Activated CD4-positive, alpha-beta T cell treated with anti-CD3 and anti-CD28 coated beads, Interleukin-2, Interleukin-6, amounts not matched to agents 100 ng/mL and 50 ng/mL, durations not matched to agents 16 hours and 8 hours (primary cell): ENCODE measurements around the gene IMPDH2.

Source experiments
- DNase-seq: peaks from one replicate; pipeline ENCODE4 v3.0.0-alpha.2; 2020

The IMPDH2 gene

DNA sequence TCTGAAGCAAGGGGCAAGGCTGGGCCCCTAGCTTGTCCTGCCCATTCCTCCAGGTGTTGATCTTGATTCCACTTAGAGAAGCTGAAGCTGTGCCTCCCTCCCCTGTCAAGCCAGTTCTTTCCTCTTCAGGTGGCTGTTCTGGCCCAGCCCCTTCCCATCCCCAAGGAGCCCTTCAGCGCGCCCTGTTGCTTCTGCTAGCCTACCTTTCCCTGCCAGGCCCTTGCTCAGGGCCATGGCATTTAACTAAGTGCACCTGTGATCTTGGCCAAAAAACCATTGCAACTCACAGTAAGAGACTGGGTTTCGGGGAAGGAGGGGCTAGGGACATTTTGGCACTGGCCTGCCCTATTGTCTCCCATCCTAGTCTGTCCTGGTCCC, 23.9 kb downstream of the IMPDH2 start:
- no peak for DNase-seq

- no peak for DNase-seq
These were observed 24.6 kb downstream of the IMPDH2 start for GRCh38 chr3:49004352-49005302.

- no peak for DNase-seq
These were observed 28.0 kb downstream of the IMPDH2 start for GRCh38 chr3:49001155-49001554.

- no peak for DNase-seq
These were observed 29.9 kb downstream of the IMPDH2 start for GRCh38 chr3:48999085-48999858.

DNA sequence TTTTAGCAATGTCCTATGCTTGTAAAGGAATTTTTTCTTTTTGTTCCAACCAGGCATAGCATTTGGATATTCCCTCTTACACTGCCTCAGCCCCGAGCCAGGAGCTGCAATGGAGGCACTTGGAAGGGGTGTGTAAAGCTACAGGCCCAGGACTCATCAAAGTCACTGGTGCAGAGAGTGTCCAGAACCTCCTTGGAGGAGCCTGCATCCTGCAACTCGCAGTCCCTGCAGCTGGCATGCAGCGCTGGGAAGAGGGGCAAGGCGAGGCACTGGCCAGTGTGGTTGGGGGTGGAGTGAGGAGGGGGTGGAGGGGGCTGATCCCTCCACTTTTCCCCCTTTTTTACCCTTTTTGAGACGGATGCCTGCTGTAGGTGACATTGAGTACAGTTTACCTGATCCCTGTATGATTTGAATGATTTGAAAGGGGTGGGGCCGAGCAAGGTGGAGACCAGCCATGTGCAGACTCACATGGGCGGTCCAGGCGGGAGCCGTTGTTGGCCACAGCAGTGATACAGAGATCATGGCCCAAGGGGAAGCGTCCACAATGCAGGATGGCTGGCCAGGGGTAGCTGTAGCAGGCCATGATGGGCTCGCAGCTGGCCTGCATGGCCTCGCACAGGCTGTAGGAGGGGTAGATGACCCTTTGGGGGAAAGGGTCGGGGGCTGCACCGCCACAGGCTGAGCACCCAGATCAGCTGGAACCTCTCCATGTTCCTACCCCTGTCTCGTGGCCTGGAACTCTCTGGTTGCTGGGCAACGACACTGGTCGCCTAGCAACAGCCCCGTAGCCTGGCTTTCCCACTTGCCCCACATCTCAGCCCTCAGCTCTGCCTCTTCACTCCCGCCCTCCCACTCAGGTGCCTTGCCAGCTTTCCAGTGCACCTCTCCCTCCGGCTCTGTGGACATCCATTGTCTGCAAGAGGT, 31.2 kb downstream of the IMPDH2 start:
- no peak for DNase-seq

- DNase-seq: no peak
These were observed 32.0 kb downstream of the IMPDH2 start for GRCh38 chr3:48997102-48997635.

GRCh38 chr3:48996640-48997039, 32.6 kb downstream of the IMPDH2 start:
- no peak for DNase-seq

GRCh38 chr3:48993834-48994233, 35.4 kb downstream of the IMPDH2 start:
- no peak for DNase-seq

DNA sequence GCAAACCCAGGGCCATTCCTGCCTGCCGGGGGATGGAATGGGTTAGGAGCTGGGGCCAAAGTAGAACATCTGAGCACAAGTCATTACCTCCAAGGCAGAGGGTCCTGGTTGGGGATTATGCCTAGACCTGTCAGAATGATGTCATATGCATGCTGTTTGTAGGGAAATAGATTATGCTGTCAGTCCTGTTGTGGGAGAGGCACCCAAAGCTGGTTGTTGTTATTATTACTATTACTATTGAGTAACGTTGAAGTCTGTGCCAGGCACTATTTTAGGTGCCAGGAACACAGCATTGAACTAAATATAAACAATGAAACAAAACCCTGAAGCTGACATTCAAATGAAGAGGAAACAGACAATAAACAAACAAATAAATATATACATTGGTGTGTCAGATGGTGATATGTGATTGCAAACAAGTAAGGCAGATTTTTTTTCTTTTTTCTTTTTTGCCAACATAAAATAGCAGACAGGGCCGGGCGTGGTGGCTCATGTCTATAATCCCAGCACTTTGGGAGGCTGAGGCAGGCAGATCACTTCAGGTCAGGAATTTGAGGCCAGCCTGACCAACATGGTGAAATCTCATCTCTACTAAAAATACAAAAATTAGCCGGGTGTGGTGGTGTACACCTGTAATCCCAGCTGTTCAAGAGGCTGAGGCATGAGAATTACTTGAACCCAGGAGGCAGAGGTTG, 37.2 kb downstream of the IMPDH2 start:
- no peak for DNase-seq

DNA sequence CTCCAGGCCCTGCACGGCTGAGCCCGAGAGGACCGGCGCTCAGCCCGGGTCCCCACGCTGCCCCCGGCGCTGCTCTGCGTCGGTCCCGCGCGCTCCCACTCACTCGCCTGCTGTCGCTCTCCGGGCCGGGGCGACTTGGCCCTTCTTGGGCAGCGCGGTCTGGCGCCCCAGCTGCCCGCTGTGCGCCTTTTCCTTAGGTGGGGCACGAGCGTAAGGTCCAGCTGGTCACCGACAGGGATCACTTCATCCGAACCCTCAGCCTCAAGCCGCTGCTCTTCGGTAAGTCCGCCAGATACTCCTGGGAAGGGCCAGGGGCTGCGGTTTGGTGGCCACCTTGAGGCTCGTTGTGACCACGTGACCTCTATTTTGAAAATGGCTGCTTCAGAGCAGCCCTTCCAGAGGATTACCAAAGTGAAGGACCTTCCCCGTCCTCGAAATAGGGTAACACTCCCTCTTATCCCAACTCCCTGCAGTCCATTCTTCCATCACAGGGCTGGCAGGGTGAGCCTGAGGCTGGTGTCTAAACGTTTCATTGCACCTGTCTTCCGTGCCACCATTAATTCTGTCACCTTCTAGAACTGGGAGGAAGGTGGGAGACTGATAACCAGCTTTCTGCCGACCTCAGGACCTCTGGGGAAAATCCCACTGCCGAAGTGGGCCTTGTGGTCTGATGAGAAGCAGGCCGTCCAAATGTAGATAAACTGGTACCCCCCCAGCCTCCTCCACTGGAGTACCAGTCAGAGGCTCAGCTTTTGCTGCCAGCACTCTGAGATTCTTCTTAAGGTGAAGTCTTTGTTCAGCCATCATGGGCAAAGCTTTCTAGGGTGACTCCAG, 38.3 kb downstream of the IMPDH2 start:
- peak; percentile 61 for DNase-seq

DNA sequence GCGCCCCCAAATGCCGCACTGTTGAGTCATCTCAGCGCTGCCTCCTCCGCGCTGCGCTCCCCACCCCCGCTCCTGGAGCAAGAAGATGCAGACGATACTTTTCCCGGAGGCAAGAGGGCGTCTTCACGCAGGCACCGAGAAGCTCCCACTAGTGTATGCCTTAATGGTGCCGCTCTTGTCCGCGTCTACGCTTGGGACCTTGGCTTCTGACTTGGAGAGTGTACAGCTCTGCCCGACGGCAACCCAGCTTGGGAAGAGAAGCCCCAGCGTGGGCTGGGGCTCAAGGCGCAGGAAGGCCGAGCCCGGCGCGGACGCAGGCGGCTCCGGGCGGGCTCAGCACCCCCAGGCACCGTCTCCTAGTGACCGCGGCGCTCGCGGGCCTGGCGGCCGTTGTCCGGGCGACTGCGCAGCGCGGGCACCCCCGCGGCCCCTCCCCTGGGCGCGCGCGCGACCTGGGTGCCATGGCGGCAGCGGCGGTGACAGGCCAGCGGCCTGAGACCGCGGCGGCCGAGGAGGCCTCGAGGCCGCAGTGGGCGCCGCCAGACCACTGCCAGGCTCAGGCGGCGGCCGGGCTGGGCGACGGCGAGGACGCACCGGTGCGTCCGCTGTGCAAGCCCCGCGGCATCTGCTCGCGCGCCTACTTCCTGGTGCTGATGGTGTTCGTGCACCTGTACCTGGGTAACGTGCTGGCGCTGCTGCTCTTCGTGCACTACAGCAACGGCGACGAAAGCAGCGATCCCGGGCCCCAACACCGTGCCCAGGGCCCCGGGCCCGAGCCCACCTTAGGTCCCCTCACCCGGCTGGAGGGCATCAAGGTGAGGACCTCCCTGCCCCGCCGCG, 39.2 kb downstream of the IMPDH2 start, which contains the start of gene P4HTM:
Gene P4HTM (plus strand): TSS at position 446 of the 840 bp plus-strand sequence. CDS start 16 bp downstream, at position 462.
- DNase-seq: peak; percentile 87

DNA sequence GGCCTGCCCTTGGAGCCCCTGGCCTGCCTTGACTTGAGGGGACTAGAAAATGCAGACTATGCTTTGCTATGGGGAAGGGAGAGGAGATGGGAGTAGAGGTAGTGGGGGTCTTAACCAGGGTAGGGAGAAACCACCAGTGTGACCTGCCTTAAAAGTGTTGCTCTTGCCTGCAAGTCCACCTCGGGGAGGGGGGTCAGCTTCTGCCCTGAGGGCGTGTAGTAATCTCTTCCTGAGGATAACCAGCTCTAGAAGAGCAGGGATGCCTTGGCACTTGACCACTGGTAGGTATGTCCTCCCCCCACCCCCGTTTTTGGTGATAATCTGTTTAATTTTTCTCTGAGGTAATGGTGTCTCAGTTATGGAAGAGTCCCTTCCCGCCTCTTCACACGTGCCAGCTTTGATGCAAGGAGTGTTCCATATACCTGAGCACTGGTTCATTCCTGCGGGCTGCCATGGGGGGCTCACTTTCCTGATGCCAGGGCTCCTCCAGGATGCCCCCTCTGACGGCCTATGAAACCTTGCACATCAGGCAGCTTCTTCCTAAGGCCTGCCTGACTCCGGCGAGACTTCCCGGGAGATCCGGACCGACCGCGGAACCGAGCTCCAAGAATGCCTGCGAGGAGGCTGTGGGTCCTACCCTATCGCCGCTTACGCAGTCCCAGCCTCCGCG, 39.9 kb downstream of the IMPDH2 start:
- DNase-seq: peak; percentile 17

DNA sequence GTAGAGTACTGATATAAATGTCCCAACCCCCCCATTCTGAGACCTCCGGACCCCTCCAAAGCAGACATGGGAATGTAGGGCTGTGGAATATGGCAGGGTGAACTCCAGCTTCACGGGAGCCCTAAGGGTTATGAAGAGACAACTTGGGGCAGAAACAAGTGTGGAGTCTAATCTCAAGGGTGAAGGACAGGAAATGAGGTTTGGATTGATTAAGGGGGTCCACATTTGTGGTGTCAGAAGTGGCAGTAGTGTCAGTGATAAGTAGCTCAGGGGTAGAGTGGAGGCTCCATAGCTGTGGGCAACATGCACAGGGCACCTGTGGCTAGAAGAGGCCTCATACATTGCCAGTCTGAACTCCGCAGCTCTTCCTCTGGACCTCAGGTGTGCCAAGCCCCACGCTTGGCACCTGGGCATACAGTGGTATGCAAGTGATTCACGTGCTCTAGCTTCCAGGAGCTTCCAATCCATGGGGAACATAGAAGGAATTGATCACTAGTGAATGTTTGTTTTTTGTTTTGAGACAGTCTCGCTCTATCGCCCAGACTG, 43.3 kb downstream of the IMPDH2 start:
- no peak for DNase-seq

GRCh38 chr3:48984663-48985062, 44.5 kb downstream of the IMPDH2 start:
- DNase-seq: no peak

GRCh38 chr3:48983096-48983495, 46.1 kb downstream of the IMPDH2 start:
- DNase-seq: no peak

- DNase-seq: no peak
These were observed 46.5 kb downstream of the IMPDH2 start for GRCh38 chr3:48982686-48983085.

DNA sequence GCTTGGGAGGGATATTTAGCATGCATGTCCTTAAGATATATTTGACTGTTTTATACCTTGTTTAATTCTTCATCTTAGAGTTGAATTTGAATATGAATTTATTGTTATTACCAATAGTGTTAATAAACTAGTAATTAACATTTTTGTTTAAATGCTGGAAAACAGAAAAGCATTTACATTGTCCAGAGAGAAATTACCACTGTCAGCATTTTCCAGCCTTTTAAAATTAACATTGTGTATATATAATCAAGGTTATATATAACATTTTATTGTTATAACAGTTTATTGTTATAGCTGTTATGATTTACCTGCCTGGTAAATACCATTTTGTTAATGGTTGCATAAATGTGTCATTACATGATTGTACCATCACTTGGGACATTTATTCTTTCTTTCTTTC, 47.2 kb downstream of the IMPDH2 start:
- DNase-seq: no peak

DNA sequence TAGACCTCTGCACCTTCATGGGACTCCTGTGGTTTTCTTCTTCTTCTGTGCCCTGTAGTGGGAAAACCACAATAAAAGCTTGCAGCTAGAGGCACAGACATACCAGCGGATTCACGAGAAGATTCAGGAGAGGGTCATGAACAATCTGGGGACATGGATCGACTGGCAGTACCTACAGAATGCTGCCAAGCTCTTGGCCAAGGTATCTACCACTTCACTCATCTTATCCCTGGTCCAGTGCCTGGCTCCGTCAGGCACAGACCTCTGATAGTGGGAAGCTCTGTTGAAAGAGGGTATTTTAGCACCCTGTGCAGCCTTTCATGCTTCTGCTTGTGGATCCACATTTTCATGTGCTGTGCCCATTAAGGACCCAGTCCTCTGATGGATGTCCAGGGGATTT, 48.9 kb downstream of the IMPDH2 start:
- no peak for DNase-seq

DNA sequence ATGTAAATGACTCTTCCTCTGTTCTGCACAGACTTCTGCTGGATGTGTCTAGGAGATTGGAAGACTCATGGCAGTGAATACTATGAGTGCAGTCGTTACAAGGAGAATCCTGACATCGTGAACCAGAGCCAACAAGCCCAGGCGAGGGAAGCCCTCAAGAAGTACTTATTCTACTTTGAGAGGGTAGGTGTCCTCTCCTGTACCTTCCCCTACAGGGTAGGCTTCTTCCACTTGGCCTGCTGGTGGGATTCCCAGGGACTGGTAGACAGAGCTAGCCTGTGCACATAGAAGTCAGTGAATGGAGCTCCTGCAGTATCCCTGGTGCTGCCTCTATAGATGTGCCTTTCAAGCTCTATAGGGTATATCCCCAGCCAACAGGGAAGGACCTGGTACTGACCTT, 49.7 kb downstream of the IMPDH2 start:
- no peak for DNase-seq
